IPS-18c (cell line): ENCODE measurements around the gene FMN2.

Source experiments
- H3K4me3 ChIP-seq: 2 replicates; pipeline ENCODE4 v1.7.0; 2013; ENCODE audit warnings: low read depth, mild to moderate bottlenecking, low read length, moderate library complexity; ENCODE audit not compliant: insufficient read depth
- H3K9me3 ChIP-seq: one replicate; pipeline ENCODE4 v1.6.1; 2013; ENCODE audit warnings: mild to moderate bottlenecking, low read length, moderate library complexity; ENCODE audit not compliant: control insufficient read depth, insufficient read depth

FMN2 gene

GRCh38 chr1:240517891-240518290 lies 426.2 kb downstream of the FMN2 start:
- H3K4me3 ChIP-seq = no peak overlapping the region
- H3K9me3 ChIP-seq = no peaks in the 10 kb centered on the region

- Histone ChIP-seq H3K9me3 (no peaks in the 10 kb centered on the region), H3K4me3 (no peak overlapping the region)
Observed at GRCh38 chr1:240522122-240522822, 430.6 kb downstream of the FMN2 start.

- Histone ChIP-seq H3K4me3 (no peak overlapping the region), H3K9me3 (no peaks in the 10 kb centered on the region)
Observed at GRCh38 chr1:240524356-240525069, 432.8 kb downstream of the FMN2 start.
